HG03432 (cell line): ENCODE measurements around the gene PDZD2.

Source experiments
- ATAC-seq: cut with Tn5 transposase; IDR thresholded peaks from one replicate; pipeline ENCODE4 v1.9.1; 2021; ENCODE audit warnings: mild to moderate bottlenecking, moderate library complexity; ENCODE audit not compliant: unreplicated experiment

The PDZD2 gene

GRCh38 chr5:31809050-31809870 is 170.3 kb downstream of the PDZD2 start:
- peak; percentile 71 for ATAC-seq

- ATAC-seq = no peak
Measured at GRCh38 chr5:31811210-31811609, 172.3 kb downstream of the PDZD2 start.

GRCh38 chr5:31815376-31815775 is 176.4 kb downstream of the PDZD2 start:
- no peak for ATAC-seq

GRCh38 chr5:31819926-31820516 is 181.1 kb downstream of the PDZD2 start:
- ATAC-seq = no peak

GRCh38 chr5:31823472-31823871 is 184.5 kb downstream of the PDZD2 start:
- no peak for ATAC-seq

GRCh38 chr5:31824869-31825517 is 186.1 kb downstream of the PDZD2 start:
- ATAC-seq = no peak

GRCh38 chr5:31825518-31826068 is 186.7 kb downstream of the PDZD2 start:
- ATAC-seq = no peak

GRCh38 chr5:31827867-31828266 is 188.9 kb downstream of the PDZD2 start:
- ATAC-seq = no peak

- no peak for ATAC-seq
Measured at GRCh38 chr5:31832966-31833365, 194.0 kb downstream of the PDZD2 start.

- ATAC-seq = no peak
Measured at GRCh38 chr5:31833710-31834109, 194.8 kb downstream of the PDZD2 start.

GRCh38 chr5:31844622-31845345 is 205.9 kb downstream of the PDZD2 start:
- ATAC-seq = no peak

- ATAC-seq = no peak
Measured at GRCh38 chr5:31845361-31845760, 206.4 kb downstream of the PDZD2 start.

- no peak for ATAC-seq
Measured at GRCh38 chr5:31846934-31847333, 208.0 kb downstream of the PDZD2 start.

- no peak for ATAC-seq
Measured at GRCh38 chr5:31847354-31847753, 208.4 kb downstream of the PDZD2 start.

GRCh38 chr5:31850981-31851689 is 212.2 kb downstream of the PDZD2 start:
- ATAC-seq = no peak

GRCh38 chr5:31853398-31854135 is 214.6 kb downstream of the PDZD2 start:
- no peak for ATAC-seq

GRCh38 chr5:31854181-31855133 is 215.5 kb downstream of the PDZD2 start:
- ATAC-seq = no peak
